PC-3 (cell line): ENCODE measurements around the gene BATF2. TPM values are rescaled to one million over a fixed set of nuclear protein-coding genes. Genes with fewer than 3 reads are reported as not detected.

Source experiments
- ATAC-seq: fragments of 200-7000 bp; cut with Tn5 transposase; 2 replicates; pipeline ENCODE4 v1.9.1; 2020; ENCODE audit warnings: mild to moderate bottlenecking, moderate library complexity
- BruUV-seq: library from RNA; stranded (reverse); fragments of 400-500 nt; replicated peaks from 2 replicates; lab custom pipeline; 2021; lab: Mats Ljungman, UMichigan
- CTCF ChIA-PET: fragments of 300-600 bp; sonication (Branson Sonifier 250); formaldehyde crosslinking; loops from one replicate; lab custom pipeline; 2022; ENCODE audit warnings: antibody characterized with exemption; lab: Charles Lee
- POLR2A ChIA-PET: fragments of 300-600 bp; sonication (Branson Sonifier 250); formaldehyde crosslinking; loops from one replicate; lab custom pipeline; 2022; ENCODE audit warnings: antibody characterized with exemption; ENCODE audit not compliant: unreplicated experiment; lab: Charles Lee
- DNase-seq: peaks from one replicate; pipeline ENCODE4 v3.0.0-alpha.2; 2015
- H2AFZ ChIP-seq: fragments of 300-600 bp; sonication (generic); 2 replicates; pipeline ENCODE4 v1.6.0; 2016; ENCODE audit warnings: antibody characterized with exemption, low read length
- H3F3A ChIP-seq: fragments of 300-600 bp; sonication (generic); one replicate; pipeline ENCODE4 v1.6.0; 2017; ENCODE audit warnings: antibody characterized with exemption, low read length, control low read depth, mild to moderate bottlenecking; ENCODE audit not compliant: unreplicated experiment
- H3K27ac ChIP-seq: fragments of 300-600 bp; sonication (generic); 2 replicates; pipeline ENCODE4 v1.5.1; 2016; ENCODE audit warnings: mild to moderate bottlenecking, low read length
- H3K27me3 ChIP-seq: fragments of 300-600 bp; sonication (generic); 2 replicates; pipeline ENCODE4 v1.6.1; 2016; ENCODE audit warnings: low read length, mixed read lengths
- H3K36me3 ChIP-seq: fragments of 300-600 bp; sonication (generic); 2 replicates; pipeline ENCODE4 v1.6.1; 2016; ENCODE audit warnings: low read depth, mixed run types, low read length, mixed read lengths
- H3K4me1 ChIP-seq: fragments of 300-600 bp; sonication (generic); 2 replicates; pipeline ENCODE4 v1.5.1; 2016; ENCODE audit warnings: low read length; ENCODE audit not compliant: insufficient read depth
- H3K4me2 ChIP-seq: fragments of 300-600 bp; sonication (generic); 2 replicates; pipeline ENCODE4 v1.6.0; 2016; ENCODE audit warnings: low read length
- H3K4me3 ChIP-seq: fragments of 300-600 bp; sonication (generic); 2 replicates; pipeline ENCODE4 v1.5.1; 2016; ENCODE audit warnings: mild to moderate bottlenecking, low read length, mixed read lengths
- H3K79me2 ChIP-seq: fragments of 300-600 bp; sonication (generic); 2 replicates; pipeline ENCODE4 v1.6.1; 2017; ENCODE audit warnings: low read length, mixed read lengths
- H3K9ac ChIP-seq: fragments of 300-600 bp; sonication (generic); 2 replicates; pipeline ENCODE4 v1.6.0; 2016; ENCODE audit warnings: mild to moderate bottlenecking, low read length
- H3K9me2 ChIP-seq: fragments of 300-600 bp; sonication (generic); replicated peaks from 2 replicates; pipeline ENCODE4 v1.6.1; 2016; ENCODE audit warnings: mixed run types, low read length, mixed read lengths
- H3K9me3 ChIP-seq: fragments of 300-600 bp; sonication (generic); 2 replicates; pipeline ENCODE4 v1.6.1; 2016; ENCODE audit warnings: low read length, mixed read lengths
- H4K20me1 ChIP-seq: fragments of 300-600 bp; sonication (generic); 2 replicates; pipeline ENCODE4 v1.6.1; 2016; ENCODE audit warnings: low read length, mixed read lengths
- EZH2 ChIP-seq: fragments of 300-600 bp; sonication (generic); IDR thresholded peaks from one replicate; pipeline ENCODE4 v1.6.1; 2017; ENCODE audit warnings: antibody characterized with exemption, mild to moderate bottlenecking, low read length; ENCODE audit not compliant: unreplicated experiment
- EZH2phosphoT487 ChIP-seq: fragments of 300-600 bp; sonication (generic); IDR thresholded peaks from 2 replicates; pipeline ENCODE4 v1.6.1; 2018; ENCODE audit warnings: mild to moderate bottlenecking, antibody characterized with exemption, low read length, borderline replicate concordance
- intact Hi-C: fragments of 100-400 bp; cut with micrococcal nuclease; formaldehyde crosslinking; loops from 2 replicates; pipeline ENCODE4 v1.9.0; 2023
- microRNA-seq: library from miRNA; unstranded; fragments of <30 nt; microRNA quantifications from one replicate; pipeline ENCODE4 v1.1.0, GENCODE V29; 2020; ENCODE audit not compliant: unreplicated experiment
- total RNA-seq: library from RNA; depleted of rRNA; stranded (reverse); fragments of >200 nt; gene quantifications from 2 replicates; pipeline ENCODE4 v1.2.3, GENCODE V29; 2014; rRNA removed
- TF ChIP-seq, protein P1 (sequence below): fragments of 300-600 bp; sonication (generic); conservative IDR thresholded peaks from 2 replicates; pipeline ENCODE4 v1.5.1; 2017; ENCODE audit warnings: antibody characterized with exemption, low read depth, mild to moderate bottlenecking, low read length

The BATF2 gene
- total RNA-seq, 1 experiment from 2014 or later = not detected

DNA sequence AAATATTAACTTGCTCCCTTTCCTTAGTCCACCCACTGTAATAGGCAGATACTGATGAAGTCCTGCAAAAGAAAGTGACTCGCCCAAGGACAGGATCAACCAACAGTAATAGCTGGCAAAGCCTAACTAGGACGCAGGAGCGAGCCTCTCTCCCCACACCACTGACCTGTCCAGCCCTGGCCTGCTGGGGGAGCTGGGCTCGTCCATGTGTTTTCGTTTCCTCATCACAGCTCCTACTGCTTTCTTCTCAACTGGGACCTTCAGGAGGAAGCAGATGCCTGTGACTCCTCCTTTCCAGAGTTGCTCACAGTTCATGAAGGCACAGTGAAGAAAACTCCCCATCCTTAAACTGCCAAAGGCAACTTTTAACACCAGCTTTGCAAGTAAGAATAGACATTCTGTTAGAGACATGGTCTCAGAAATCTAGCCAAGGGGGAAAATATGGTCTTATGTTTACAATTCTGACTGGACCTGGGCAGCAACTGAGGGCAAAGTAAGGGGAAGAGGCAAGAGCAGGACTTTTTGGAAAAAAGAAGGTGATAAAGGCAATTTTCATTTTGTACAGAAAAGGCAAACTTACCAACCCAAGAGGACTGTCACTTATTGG, 49.5 kb downstream of the BATF2 start:
- ChIA-PET CTCF (interaction anchor here (0.8 kb wide), 1 partner anchor 15 kb away, joined by 5 read pairs; no protein-coding TSS in a partner anchor), POLR2A (no interaction called here)
- Histone ChIP-seq H2AFZ (no peak overlapping the region), H4K20me1 (no peaks in the 10 kb centered on the region), H3K9ac (no peak overlapping the region), H3K4me1 (no peaks in the 10 kb centered on the region), H3K4me3 (no peak overlapping the region), H3K4me2 (no peak overlapping the region), H3K27me3 (no peaks in the 10 kb centered on the region), H3F3A (no peaks in the 10 kb centered on the region), H3K9me3 (no peaks in the 10 kb centered on the region), H3K9me2 (no peaks in the 10 kb centered on the region), H3K36me3 (no peaks in the 10 kb centered on the region), H3K27ac (no peak overlapping the region), H3K79me2 (no peaks in the 10 kb centered on the region)
- no TSS peak for BruUV-seq
- no peak for DNase-seq
- no peak for TF ChIP-seq EZH2phosphoT487
- TF ChIP-seq, protein P1, sequence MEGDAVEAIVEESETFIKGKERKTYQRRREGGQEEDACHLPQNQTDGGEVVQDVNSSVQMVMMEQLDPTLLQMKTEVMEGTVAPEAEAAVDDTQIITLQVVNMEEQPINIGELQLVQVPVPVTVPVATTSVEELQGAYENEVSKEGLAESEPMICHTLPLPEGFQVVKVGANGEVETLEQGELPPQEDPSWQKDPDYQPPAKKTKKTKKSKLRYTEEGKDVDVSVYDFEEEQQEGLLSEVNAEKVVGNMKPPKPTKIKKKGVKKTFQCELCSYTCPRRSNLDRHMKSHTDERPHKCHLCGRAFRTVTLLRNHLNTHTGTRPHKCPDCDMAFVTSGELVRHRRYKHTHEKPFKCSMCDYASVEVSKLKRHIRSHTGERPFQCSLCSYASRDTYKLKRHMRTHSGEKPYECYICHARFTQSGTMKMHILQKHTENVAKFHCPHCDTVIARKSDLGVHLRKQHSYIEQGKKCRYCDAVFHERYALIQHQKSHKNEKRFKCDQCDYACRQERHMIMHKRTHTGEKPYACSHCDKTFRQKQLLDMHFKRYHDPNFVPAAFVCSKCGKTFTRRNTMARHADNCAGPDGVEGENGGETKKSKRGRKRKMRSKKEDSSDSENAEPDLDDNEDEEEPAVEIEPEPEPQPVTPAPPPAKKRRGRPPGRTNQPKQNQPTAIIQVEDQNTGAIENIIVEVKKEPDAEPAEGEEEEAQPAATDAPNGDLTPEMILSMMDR = no peak
- no peak for TF ChIP-seq EZH2
- ATAC-seq = peak; percentile 49
- intact Hi-C loops = no loop called here

Small RNAs within 50 kb of the gene (microRNA-seq; reads per million reads assigned to microRNA genes)
- gene MIR6879 = not detected

Other genes with a start within 250 kb of the BATF2 start
- gene PYGM, start 237.0 kb downstream of the BATF2 start, total RNA-seq = 0.95 and 1.3 TPM in 2 replicates
- gene SF1, start 218.4 kb downstream of the BATF2 start, total RNA-seq = 209 and 217 TPM in 2 replicates
- 55.6 and 57.0 TPM in 2 replicates for gene MAP4K2, start 193.8 kb downstream of the BATF2 start, total RNA-seq
- gene MEN1, start 186.4 kb downstream of the BATF2 start, total RNA-seq = 46.1 and 54.1 TPM in 2 replicates
- gene CDC42BPG, start 152.3 kb downstream of the BATF2 start, total RNA-seq = 14.5 and 30.5 TPM in 2 replicates
- gene EHD1, start 118.3 kb downstream of the BATF2 start, total RNA-seq = 340 and 370 TPM in 2 replicates
- gene ATG2A, start 79.8 kb downstream of the BATF2 start, total RNA-seq = 45.6 and 51.4 TPM in 2 replicates
- 24.9 and 31.3 TPM in 2 replicates for gene PPP2R5B, start 72.3 kb downstream of the BATF2 start, total RNA-seq
- not detected in 2 replicates for gene GPHA2, start 61.1 kb downstream of the BATF2 start, total RNA-seq
- not detected in 2 replicates for gene MAJIN, start 24.9 kb downstream of the BATF2 start, total RNA-seq
- gene ARL2, start 17.2 kb upstream of the BATF2 start, total RNA-seq = 86.0 and 107 TPM in 2 replicates
- 15.1 and 40.4 TPM in 2 replicates for gene SNX15, start 30.5 kb upstream of the BATF2 start, total RNA-seq
- 61.0 and 82.0 TPM in 2 replicates for gene SAC3D1, start 44.2 kb upstream of the BATF2 start, total RNA-seq
- 0.47 TPM in 1 of 2 replicates, not detected in the other for gene NAALADL1, start 61.6 kb upstream of the BATF2 start, total RNA-seq
- 67.1 and 73.4 TPM in 2 replicates for gene CDCA5, start 87.1 kb upstream of the BATF2 start, total RNA-seq
- 98.7 and 103 TPM in 2 replicates for gene ZFPL1, start 87.3 kb upstream of the BATF2 start, total RNA-seq
- 414 and 743 TPM in 2 replicates for gene VPS51, start 99.2 kb upstream of the BATF2 start, total RNA-seq
- gene TM7SF2, start 114.9 kb upstream of the BATF2 start, total RNA-seq = 38.4 and 44.2 TPM in 2 replicates
- gene ZNHIT2, start 120.7 kb upstream of the BATF2 start, total RNA-seq = 48.2 and 59.0 TPM in 2 replicates
- gene FAU, start 125.2 kb upstream of the BATF2 start, total RNA-seq = 1,119 and 1,157 TPM in 2 replicates
- gene MRPL49, start 125.3 kb upstream of the BATF2 start, total RNA-seq = 163 and 183 TPM in 2 replicates
- gene SYVN1, start 137.5 kb upstream of the BATF2 start, total RNA-seq = 22.3 and 33.2 TPM in 2 replicates
- gene SPDYC, start 173.3 kb upstream of the BATF2 start, total RNA-seq = not detected in 2 replicates
- gene CAPN1, start 185.0 kb upstream of the BATF2 start, total RNA-seq = 307 and 407 TPM in 2 replicates